ENCODE data around the gene CABYR. TPM values are rescaled to one million over a fixed set of nuclear protein-coding genes. Genes with fewer than 3 reads are reported as not detected.

The CABYR gene
- total RNA-seq, 1 donor from 2014 or later, result 2.8 TPM

DNA sequence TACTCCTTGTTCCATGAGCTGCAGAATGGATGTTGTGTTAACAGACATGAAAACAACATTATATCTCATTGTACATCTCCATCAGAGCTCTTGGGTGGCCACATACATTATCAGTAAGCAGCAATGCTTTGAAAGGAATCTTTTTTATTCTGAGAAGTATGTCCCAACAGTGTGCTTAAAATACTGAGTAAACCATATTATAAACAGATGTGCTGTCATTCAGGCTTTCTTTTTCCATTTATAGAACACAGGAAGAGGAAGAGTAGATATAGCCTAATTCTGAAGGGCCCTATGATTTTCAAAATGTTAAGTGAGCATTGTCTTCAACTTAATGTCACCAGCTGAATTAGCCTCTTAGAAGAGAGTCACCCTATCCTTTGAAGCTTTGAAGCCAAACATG is 44.3 kb upstream of the CABYR start:
- no peak for DNase-seq
- intact Hi-C loops (cut with micrococcal nuclease), result no loop called here
- H3K36me3 Mint-ChIP-seq (ENCODE audit: low read depth), result peaks cover 55% of the 10 kb centered on the region
- no peak for ATAC-seq (ENCODE audit: low read depth)
- POLR2A ChIA-PET, result no interaction called here
- TF ChIP-seq, protein P1, sequence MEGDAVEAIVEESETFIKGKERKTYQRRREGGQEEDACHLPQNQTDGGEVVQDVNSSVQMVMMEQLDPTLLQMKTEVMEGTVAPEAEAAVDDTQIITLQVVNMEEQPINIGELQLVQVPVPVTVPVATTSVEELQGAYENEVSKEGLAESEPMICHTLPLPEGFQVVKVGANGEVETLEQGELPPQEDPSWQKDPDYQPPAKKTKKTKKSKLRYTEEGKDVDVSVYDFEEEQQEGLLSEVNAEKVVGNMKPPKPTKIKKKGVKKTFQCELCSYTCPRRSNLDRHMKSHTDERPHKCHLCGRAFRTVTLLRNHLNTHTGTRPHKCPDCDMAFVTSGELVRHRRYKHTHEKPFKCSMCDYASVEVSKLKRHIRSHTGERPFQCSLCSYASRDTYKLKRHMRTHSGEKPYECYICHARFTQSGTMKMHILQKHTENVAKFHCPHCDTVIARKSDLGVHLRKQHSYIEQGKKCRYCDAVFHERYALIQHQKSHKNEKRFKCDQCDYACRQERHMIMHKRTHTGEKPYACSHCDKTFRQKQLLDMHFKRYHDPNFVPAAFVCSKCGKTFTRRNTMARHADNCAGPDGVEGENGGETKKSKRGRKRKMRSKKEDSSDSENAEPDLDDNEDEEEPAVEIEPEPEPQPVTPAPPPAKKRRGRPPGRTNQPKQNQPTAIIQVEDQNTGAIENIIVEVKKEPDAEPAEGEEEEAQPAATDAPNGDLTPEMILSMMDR (IDR thresholded peaks at IDR 0.05), result no peak
- H3K27ac Mint-ChIP-seq, result no peak overlapping the region
- H3K27me3 Mint-ChIP-seq, result no peaks in the 10 kb centered on the region
- H3K9me3 Mint-ChIP-seq, result peaks cover 8% of the 10 kb centered on the region
- H3K4me3 Mint-ChIP-seq, result no peak overlapping the region
- peaks cover 19% of the 10 kb centered on the region for H3K4me1 Mint-ChIP-seq
- CTCF ChIA-PET, result no interaction called here

DNA sequence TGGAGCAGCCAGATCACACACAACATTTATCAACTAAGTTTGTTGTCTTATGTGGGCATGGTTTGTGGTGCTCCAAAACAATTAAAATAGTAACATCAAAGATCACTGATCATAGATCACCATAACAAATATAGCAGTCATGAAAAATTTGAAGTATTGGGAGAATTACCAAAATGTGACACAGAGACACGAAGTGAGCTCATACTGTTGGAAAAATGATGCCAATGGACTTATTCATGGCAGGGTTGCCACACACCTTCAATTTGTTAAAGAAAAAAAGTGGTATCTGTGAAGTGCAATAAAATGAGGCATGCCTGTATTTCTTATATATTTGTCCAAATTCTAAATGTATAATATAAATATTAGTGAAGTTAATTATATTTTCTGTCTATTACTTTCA is 42.9 kb upstream of the CABYR start:
- Mint-ChIP-seq H3K36me3 (ENCODE audit: low read depth) (peaks cover 59% of the 10 kb centered on the region), H3K9me3 (peaks cover 8% of the 10 kb centered on the region), H3K4me3 (no peak overlapping the region), H3K27me3 (no peaks in the 10 kb centered on the region), H3K27ac (no peak overlapping the region), H3K4me1 (peaks cover 19% of the 10 kb centered on the region)
- DNase-seq (no peak), ATAC-seq (ENCODE audit: low read depth) (no peak)
- intact Hi-C loops (cut with micrococcal nuclease), result no loop called here
- TF ChIP-seq, protein P1 (IDR thresholded peaks at IDR 0.05), result no peak
- ChIA-PET CTCF (no interaction called here), POLR2A (no interaction called here)

DNA sequence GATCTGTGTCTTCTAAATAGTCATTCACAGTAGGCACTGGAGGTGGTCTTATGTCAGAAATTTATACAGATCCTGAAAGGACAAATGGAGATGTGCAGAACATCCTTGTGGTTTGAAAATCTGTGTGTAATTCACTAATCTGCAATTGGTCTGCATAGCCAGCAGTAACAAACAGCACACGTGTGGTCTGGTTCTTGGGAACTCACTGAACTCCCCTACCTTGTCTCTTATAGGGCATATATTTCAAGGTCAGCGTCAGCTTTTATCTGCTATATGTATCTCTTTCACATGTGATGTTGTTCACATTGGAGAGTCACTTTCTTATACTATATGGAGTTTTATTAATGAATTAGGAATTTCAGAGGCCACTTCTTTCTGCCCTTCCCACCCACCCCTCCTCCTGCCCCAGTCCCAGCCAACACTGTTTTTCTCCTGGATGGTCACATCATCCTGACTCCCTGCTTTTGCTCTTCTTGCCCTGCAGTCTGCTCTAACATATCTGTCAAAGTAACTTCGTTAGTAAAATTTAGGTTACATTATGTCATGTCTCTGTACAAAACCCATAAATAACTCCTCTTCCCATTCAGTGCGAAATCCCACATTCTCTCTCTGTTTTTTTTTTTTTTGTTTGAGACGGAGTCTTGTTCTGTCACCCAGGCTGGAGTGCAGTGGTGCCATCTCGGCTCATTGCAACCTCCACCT is 35.4 kb upstream of the CABYR start:
- H3K4me1 Mint-ChIP-seq, result peaks cover 1% of the 10 kb centered on the region
- no peaks in the 10 kb centered on the region for H3K9me3 Mint-ChIP-seq
- no peaks in the 10 kb centered on the region for H3K27me3 Mint-ChIP-seq

DNA sequence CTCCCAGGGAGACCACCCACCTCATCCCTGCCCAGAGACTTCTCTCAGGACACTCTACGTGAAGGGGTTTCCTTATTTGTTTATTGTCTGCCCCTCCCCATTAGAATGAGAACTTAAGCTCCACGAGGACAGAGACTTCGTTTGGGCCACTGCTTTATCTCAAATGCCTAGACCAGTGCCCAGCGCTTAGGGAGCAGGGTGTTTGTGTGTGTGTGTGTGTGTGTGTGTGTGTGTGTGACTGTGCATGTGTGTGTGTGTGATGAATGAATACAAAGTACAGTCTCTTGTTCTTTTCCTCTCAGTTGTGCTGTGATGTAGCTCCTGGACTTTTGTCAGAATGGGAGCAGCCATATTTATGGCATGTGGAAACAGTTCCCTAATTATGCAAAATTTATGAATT is 34.4 kb upstream of the CABYR start:
- TF ChIP-seq, protein P1 (IDR thresholded peaks at IDR 0.05), result no peak
- H3K27ac Mint-ChIP-seq, result no peak overlapping the region

More for the DNA sequence above, 35.4 kb upstream of the CABYR start:
- TF ChIP-seq, protein P1 (IDR thresholded peaks at IDR 0.05), result no peak
- no peak for DNase-seq
- peaks cover 54% of the 10 kb centered on the region for H3K36me3 Mint-ChIP-seq (ENCODE audit: low read depth)
- ChIA-PET POLR2A (no interaction called here), CTCF (no interaction called here)
- no peak overlapping the region for H3K27ac Mint-ChIP-seq
- intact Hi-C loops (cut with micrococcal nuclease), result no loop called here
- ATAC-seq (ENCODE audit: low read depth), result no peak
- H3K4me3 Mint-ChIP-seq, result no peak overlapping the region

DNA sequence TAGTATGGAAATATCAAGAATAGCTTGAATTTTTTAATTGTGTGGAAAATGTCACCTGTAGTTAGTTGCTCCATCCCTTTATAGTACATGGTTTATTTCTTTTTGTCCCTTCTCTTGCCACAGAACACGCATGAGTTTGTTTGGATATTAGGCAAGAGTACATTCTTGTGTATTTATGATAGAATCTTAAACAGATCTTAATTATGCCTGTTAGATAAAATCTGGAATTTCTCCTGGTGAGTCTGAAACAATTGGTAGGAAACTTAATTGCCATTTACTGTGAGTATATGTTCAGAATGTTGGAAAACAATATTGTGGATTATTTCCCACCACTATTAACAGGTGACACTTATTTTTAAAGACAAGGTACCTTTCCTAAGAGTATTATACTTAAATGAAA is 30.2 kb upstream of the CABYR start:
- Mint-ChIP-seq H3K27ac (no peak overlapping the region), H3K36me3 (ENCODE audit: low read depth) (peaks cover 39% of the 10 kb centered on the region), H3K9me3 (no peaks in the 10 kb centered on the region), H3K4me3 (no peak overlapping the region), H3K27me3 (no peaks in the 10 kb centered on the region), H3K4me1 (peaks cover 4% of the 10 kb centered on the region)
- CTCF ChIA-PET, result interaction anchor here (0.5 kb wide), 1 partner anchor 9 kb away, joined by 3 read pairs; no protein-coding TSS in a partner anchor
- DNase-seq (no peak), ATAC-seq (ENCODE audit: low read depth) (no peak)
- POLR2A ChIA-PET, result no interaction called here
- TF ChIP-seq, protein P1 (IDR thresholded peaks at IDR 0.05), result no peak
- intact Hi-C loops (cut with micrococcal nuclease), result no loop called here

More for the DNA sequence above, 34.4 kb upstream of the CABYR start:
- intact Hi-C loops (cut with micrococcal nuclease), result no loop called here
- no peak for DNase-seq
- H3K9me3 Mint-ChIP-seq, result no peaks in the 10 kb centered on the region
- peaks cover 54% of the 10 kb centered on the region for H3K36me3 Mint-ChIP-seq (ENCODE audit: low read depth)
- CTCF ChIA-PET, result no interaction called here
- H3K27me3 Mint-ChIP-seq, result no peaks in the 10 kb centered on the region
- POLR2A ChIA-PET, result no interaction called here
- H3K4me3 Mint-ChIP-seq, result no peak overlapping the region
- peaks cover 4% of the 10 kb centered on the region for H3K4me1 Mint-ChIP-seq
- no peak for ATAC-seq (ENCODE audit: low read depth)

Data from activated B cell treated with CpG ODN at 0.5 μM for 24 hours (primary cell).